GM21619 (cell line): ENCODE results near the gene AMOTL1.

Experiments used
- ATAC-seq: cut with Tn5 transposase; IDR thresholded peaks from one replicate; pipeline ENCODE4 v1.9.1; 2021; ENCODE audit not compliant: unreplicated experiment

Gene AMOTL1

GRCh38 chr11:94814272-94814976, 46.3 kb downstream of the AMOTL1 start:
- no peak for ATAC-seq

- ATAC-seq, result no peak
These were observed 47.7 kb downstream of the AMOTL1 start for GRCh38 chr11:94815705-94816344.

GRCh38 chr11:94820480-94820879, 52.3 kb downstream of the AMOTL1 start:
- no peak for ATAC-seq

GRCh38 chr11:94821439-94821838, 53.3 kb downstream of the AMOTL1 start:
- no peak for ATAC-seq

GRCh38 chr11:94822080-94822479, 53.9 kb downstream of the AMOTL1 start:
- ATAC-seq, result no peak

GRCh38 chr11:94823102-94823732, 55.1 kb downstream of the AMOTL1 start:
- no peak for ATAC-seq

- no peak for ATAC-seq
These were observed 56.9 kb downstream of the AMOTL1 start for GRCh38 chr11:94825031-94825430.

GRCh38 chr11:94825481-94825880, 57.3 kb downstream of the AMOTL1 start:
- no peak for ATAC-seq

- no peak for ATAC-seq
These were observed 58.3 kb downstream of the AMOTL1 start for GRCh38 chr11:94826415-94826814.

- ATAC-seq, result no peak
These were observed 59.9 kb downstream of the AMOTL1 start for GRCh38 chr11:94828088-94828487.

- ATAC-seq, result no peak
These were observed 62.8 kb downstream of the AMOTL1 start for GRCh38 chr11:94830722-94831510.

- no peak for ATAC-seq
These were observed 63.4 kb downstream of the AMOTL1 start for GRCh38 chr11:94831529-94831928.

GRCh38 chr11:94832604-94833235, 64.6 kb downstream of the AMOTL1 start:
- no peak for ATAC-seq

- ATAC-seq, result no peak
These were observed 66.9 kb downstream of the AMOTL1 start for GRCh38 chr11:94834911-94835593.

- ATAC-seq, result no peak
These were observed 67.4 kb downstream of the AMOTL1 start for GRCh38 chr11:94835594-94835927.

- ATAC-seq, result no peak
These were observed 69.2 kb downstream of the AMOTL1 start for GRCh38 chr11:94837317-94837716.

GRCh38 chr11:94838027-94838731, 70.0 kb downstream of the AMOTL1 start:
- ATAC-seq, result no peak

- ATAC-seq, result no peak
These were observed 72.1 kb downstream of the AMOTL1 start for GRCh38 chr11:94840209-94840608.

- ATAC-seq, result no peak
These were observed 75.9 kb downstream of the AMOTL1 start for GRCh38 chr11:94844031-94844430.

GRCh38 chr11:94845622-94846021, 77.5 kb downstream of the AMOTL1 start:
- ATAC-seq, result no peak
